Measurements from ENCODE around the gene SPTB.
A peak's percentile ranks its signal among the peaks of the same experiment; 100 is the strongest.

Gene SPTB

GRCh38 chr14:64764641-64765520, 114.8 kb downstream of the SPTB start:
- Histone ChIP-seq H2BK15ac (ENCODE audit: low read length) (peak overlapping the region; percentile 96), H2BK120ac (ENCODE audit: low read depth, low read length) (no peak overlapping the region), H3K23ac (ENCODE audit: low read depth, low read length, poor library complexity) (no peak overlapping the region), H2AK5ac (ENCODE audit: low read depth, low read length) (peak overlapping the region; percentile 88), H3K9me3 (replicated peaks in 1 of 2; ENCODE audit: control insufficient read depth in 2 of 2, insufficient read depth in 1 of 2, low read depth in 1 of 2, low read length in 2 of 2) (no peaks in the 10 kb centered on the region), H4K91ac (ENCODE audit: low read depth, low read length, poor library complexity) (peak overlapping the region; percentile 3), H2BK12ac (ENCODE audit: low read length) (peak overlapping the region; percentile 99), H3K14ac (ENCODE audit: low read length) (peak overlapping the region; percentile 86), H3K4me2 (ENCODE audit: insufficient read depth, low read length, poor library complexity, severe bottlenecking) (no peak overlapping the region), H3K4ac (ENCODE audit: low read length) (no peak overlapping the region), H2AFZ (ENCODE audit: low read length) (peak overlapping the region; percentile 92), H4K8ac (ENCODE audit: low read depth, low read length) (no peak overlapping the region), H3K36me3 (replicated peaks in 1 of 2; ENCODE audit: control insufficient read depth in 2 of 2, insufficient read depth in 2 of 2, low read length in 2 of 2) (no peaks in the 10 kb centered on the region), H3K4me1 (ENCODE audit: control insufficient read depth in 2 of 2, insufficient read depth in 1 of 2, low read depth in 1 of 2, low read length in 2 of 2) (peaks cover 5 to 32% of the 10 kb centered on the region in 2 donors), H3K9ac (ENCODE audit: low read depth, low read length, poor library complexity) (no peak overlapping the region), H3K27ac (replicated peaks; ENCODE audit: low read length) (no peak overlapping the region), H3K4me3 (ENCODE audit: low read length in 2 of 2) (peak overlapping the region in 1 of 2 donors; percentile 3), H3K79me1 (ENCODE audit: low read depth, low read length) (no peaks in the 10 kb centered on the region), H3K27me3 (ENCODE audit: control insufficient read depth in 3 of 3, insufficient read depth in 3 of 3, low read depth in 1 of 3, low read length in 3 of 3) (peaks cover 0 to 70% (median 4%) of the 10 kb centered on the region in 3 experiments), H2BK5ac (ENCODE audit: low read length) (no peak overlapping the region), H3K18ac (ENCODE audit: low read length) (peak overlapping the region; percentile 92)
- peak; percentile 86 for DNase-seq (ENCODE audit: low spot score)
- WGBS, 2 donors (ENCODE audit: extremely low coverage in 2 of 2, insufficient read length in 2 of 2, insufficient replicate concordance in 1 of 2), result no CpG with 5 or more reads among the region's 29 CpGs

- WGBS, 2 donors (ENCODE audit: extremely low coverage in 2 of 2, insufficient read length in 2 of 2, insufficient replicate concordance in 1 of 2), result no CpG with 5 or more reads among the region's 18 CpGs
- DNase-seq (ENCODE audit: low spot score), result no peak
- H3K9me3 ChIP-seq (replicated peaks in 1 of 2; ENCODE audit: control insufficient read depth in 2 of 2, insufficient read depth in 1 of 2, low read depth in 1 of 2, low read length in 2 of 2), result no peaks in the 10 kb centered on the region
- H2BK120ac ChIP-seq (ENCODE audit: low read depth, low read length), result no peak overlapping the region
- H3K27ac ChIP-seq (replicated peaks; ENCODE audit: low read length), result no peak overlapping the region
- H3K4me3 ChIP-seq (ENCODE audit: low read length in 2 of 2), result no peak overlapping the region
- peak overlapping the region; percentile 92 for H3K18ac ChIP-seq (ENCODE audit: low read length)
- H3K27me3 ChIP-seq (ENCODE audit: control insufficient read depth in 3 of 3, insufficient read depth in 3 of 3, low read depth in 1 of 3, low read length in 3 of 3), result peaks cover 0 to 70% (median 4%) of the 10 kb centered on the region in 3 experiments
- no peaks in the 10 kb centered on the region for H3K36me3 ChIP-seq (replicated peaks in 1 of 2; ENCODE audit: control insufficient read depth in 2 of 2, insufficient read depth in 2 of 2, low read length in 2 of 2)
- H4K8ac ChIP-seq (ENCODE audit: low read depth, low read length), result no peak overlapping the region
- peak overlapping the region; percentile 96 for H2BK15ac ChIP-seq (ENCODE audit: low read length)
- no peak overlapping the region for H3K4ac ChIP-seq (ENCODE audit: low read length)
- H3K23ac ChIP-seq (ENCODE audit: low read depth, low read length, poor library complexity), result peak overlapping the region; percentile 50
- H3K4me2 ChIP-seq (ENCODE audit: insufficient read depth, low read length, poor library complexity, severe bottlenecking), result no peak overlapping the region
- peaks cover 5 to 32% of the 10 kb centered on the region in 2 donors for H3K4me1 ChIP-seq (ENCODE audit: control insufficient read depth in 2 of 2, insufficient read depth in 1 of 2, low read depth in 1 of 2, low read length in 2 of 2)
- peak overlapping the region; percentile 3 for H4K91ac ChIP-seq (ENCODE audit: low read depth, low read length, poor library complexity)
- peak overlapping the region; percentile 86 for H3K14ac ChIP-seq (ENCODE audit: low read length)
- no peak overlapping the region for H2BK5ac ChIP-seq (ENCODE audit: low read length)
- H3K9ac ChIP-seq (ENCODE audit: low read depth, low read length, poor library complexity), result no peak overlapping the region
- H2AFZ ChIP-seq (ENCODE audit: low read length), result peak overlapping the region; percentile 92
- H2BK12ac ChIP-seq (ENCODE audit: low read length), result no peak overlapping the region
- no peaks in the 10 kb centered on the region for H3K79me1 ChIP-seq (ENCODE audit: low read depth, low read length)
- H2AK5ac ChIP-seq (ENCODE audit: low read depth, low read length), result peak overlapping the region; percentile 30
Measured at GRCh38 chr14:64763801-64764621, 115.7 kb downstream of the SPTB start.

GRCh38 chr14:64763085-64763782, 116.5 kb downstream of the SPTB start:
- H3K4me1 ChIP-seq (ENCODE audit: control insufficient read depth in 2 of 2, insufficient read depth in 1 of 2, low read depth in 1 of 2, low read length in 2 of 2), result peaks cover 6 to 29% of the 10 kb centered on the region in 2 donors
- no peak overlapping the region for H2AFZ ChIP-seq (ENCODE audit: low read length)
- no peak overlapping the region for H2BK12ac ChIP-seq (ENCODE audit: low read length)
- H3K9ac ChIP-seq (ENCODE audit: low read depth, low read length, poor library complexity), result no peak overlapping the region
- no peak overlapping the region for H3K4me3 ChIP-seq (ENCODE audit: low read length in 2 of 2)
- no peak overlapping the region for H3K27ac ChIP-seq (replicated peaks; ENCODE audit: low read length)
- peak overlapping the region; percentile 50 for H3K23ac ChIP-seq (ENCODE audit: low read depth, low read length, poor library complexity)
- no peak overlapping the region for H3K18ac ChIP-seq (ENCODE audit: low read length)
- H2BK15ac ChIP-seq (ENCODE audit: low read length), result peak overlapping the region; percentile 42
- H3K36me3 ChIP-seq (replicated peaks in 1 of 2; ENCODE audit: control insufficient read depth in 2 of 2, insufficient read depth in 2 of 2, low read length in 2 of 2), result no peaks in the 10 kb centered on the region
- no peak overlapping the region for H4K8ac ChIP-seq (ENCODE audit: low read depth, low read length)
- H3K4ac ChIP-seq (ENCODE audit: low read length), result no peak overlapping the region
- H4K91ac ChIP-seq (ENCODE audit: low read depth, low read length, poor library complexity), result no peak overlapping the region
- WGBS, 2 donors (ENCODE audit: extremely low coverage in 2 of 2, insufficient read length in 2 of 2, insufficient replicate concordance in 1 of 2), result no CpG with 5 or more reads among the region's 11 CpGs
- H2BK5ac ChIP-seq (ENCODE audit: low read length), result no peak overlapping the region
- peak overlapping the region; percentile 60 for H3K14ac ChIP-seq (ENCODE audit: low read length)
- no peak for DNase-seq (ENCODE audit: low spot score)
- no peaks in the 10 kb centered on the region for H3K79me1 ChIP-seq (ENCODE audit: low read depth, low read length)
- no peak overlapping the region for H2BK120ac ChIP-seq (ENCODE audit: low read depth, low read length)
- H3K4me2 ChIP-seq (ENCODE audit: insufficient read depth, low read length, poor library complexity, severe bottlenecking), result no peak overlapping the region
- peaks cover 0 to 71% (median 4%) of the 10 kb centered on the region in 3 experiments for H3K27me3 ChIP-seq (ENCODE audit: control insufficient read depth in 3 of 3, insufficient read depth in 3 of 3, low read depth in 1 of 3, low read length in 3 of 3)
- H2AK5ac ChIP-seq (ENCODE audit: low read depth, low read length), result peak overlapping the region; percentile 25
- H3K9me3 ChIP-seq (replicated peaks in 1 of 2; ENCODE audit: control insufficient read depth in 2 of 2, insufficient read depth in 1 of 2, low read depth in 1 of 2, low read length in 2 of 2), result no peaks in the 10 kb centered on the region
